ENCODE data around the gene RBMS3.
"Not testable (repeated sequence)": the region's sequence is repeated elsewhere in the genome, so short reads cannot be mapped to it uniquely, and the experiment has no call there.

RBMS3 gene

DNA sequence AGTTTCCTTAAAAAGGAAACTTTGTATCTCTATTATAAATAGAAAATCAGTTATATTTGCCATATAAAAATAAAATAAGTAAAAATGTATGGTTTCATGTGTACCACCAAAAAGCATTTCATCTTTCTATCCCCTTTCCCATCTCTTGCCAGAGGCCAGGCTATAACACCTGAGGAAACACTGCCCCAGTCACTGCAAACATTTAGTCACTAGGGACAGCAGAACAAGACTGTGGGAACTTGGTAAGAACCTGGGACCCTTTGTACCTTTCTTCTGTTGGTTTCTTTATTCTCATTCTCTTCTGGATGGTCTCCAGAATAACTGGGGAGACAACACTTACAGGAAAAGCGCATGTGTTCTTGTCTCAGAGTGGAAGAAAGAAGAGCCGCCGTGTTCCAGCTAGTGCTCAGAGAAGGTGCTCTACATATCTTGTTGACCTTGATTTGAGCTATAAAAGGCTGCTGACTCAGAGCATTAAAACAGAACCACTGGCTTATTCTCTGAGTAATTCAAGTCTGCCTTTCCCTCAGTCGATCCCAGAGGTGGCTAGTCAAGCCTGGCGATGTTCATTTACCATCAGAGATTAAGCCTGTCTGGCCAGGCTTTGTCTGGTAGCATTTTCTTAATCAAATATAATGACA, 361.6 kb downstream of the RBMS3 start:
- no peak for DNase-seq

DNA sequence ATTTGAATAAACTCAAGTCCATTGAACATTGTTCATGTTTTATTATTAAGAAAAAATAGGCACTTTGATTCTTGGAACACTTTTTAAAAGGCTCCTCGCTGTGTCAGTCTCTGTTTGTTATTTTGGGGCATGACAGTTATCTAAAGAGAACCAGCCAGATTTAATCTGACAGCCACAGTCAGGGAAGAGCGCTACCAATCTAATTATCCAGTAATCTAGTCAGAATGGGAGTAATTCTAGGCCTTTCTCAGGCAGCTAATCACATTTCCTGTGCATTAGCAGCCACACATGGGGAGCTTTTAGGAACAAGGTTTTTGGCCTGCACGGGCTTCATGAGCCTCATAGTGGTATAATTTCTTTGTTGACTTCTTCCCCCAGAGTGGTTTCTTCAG, 362.2 kb downstream of the RBMS3 start:
- no peak for DNase-seq

DNA sequence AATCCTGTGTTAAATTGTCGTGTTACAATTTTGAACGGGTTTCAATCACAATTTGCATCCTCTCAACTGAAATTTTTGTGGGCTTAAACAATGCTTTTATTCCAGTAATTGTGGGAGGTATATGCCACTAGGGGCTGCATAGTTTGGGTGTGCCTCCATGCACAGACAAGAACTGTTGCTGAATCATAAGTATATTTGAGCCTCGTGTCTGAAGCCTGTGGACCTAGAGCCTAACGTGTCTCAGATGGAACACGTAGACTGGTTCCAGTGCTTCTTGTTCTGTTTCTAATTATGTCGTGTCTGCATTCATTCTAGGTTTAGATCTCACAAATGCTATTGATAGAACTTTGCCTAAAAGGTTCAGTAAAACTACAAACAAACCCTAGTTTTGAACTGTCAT, 363.4 kb downstream of the RBMS3 start:
- no peak for DNase-seq

DNA sequence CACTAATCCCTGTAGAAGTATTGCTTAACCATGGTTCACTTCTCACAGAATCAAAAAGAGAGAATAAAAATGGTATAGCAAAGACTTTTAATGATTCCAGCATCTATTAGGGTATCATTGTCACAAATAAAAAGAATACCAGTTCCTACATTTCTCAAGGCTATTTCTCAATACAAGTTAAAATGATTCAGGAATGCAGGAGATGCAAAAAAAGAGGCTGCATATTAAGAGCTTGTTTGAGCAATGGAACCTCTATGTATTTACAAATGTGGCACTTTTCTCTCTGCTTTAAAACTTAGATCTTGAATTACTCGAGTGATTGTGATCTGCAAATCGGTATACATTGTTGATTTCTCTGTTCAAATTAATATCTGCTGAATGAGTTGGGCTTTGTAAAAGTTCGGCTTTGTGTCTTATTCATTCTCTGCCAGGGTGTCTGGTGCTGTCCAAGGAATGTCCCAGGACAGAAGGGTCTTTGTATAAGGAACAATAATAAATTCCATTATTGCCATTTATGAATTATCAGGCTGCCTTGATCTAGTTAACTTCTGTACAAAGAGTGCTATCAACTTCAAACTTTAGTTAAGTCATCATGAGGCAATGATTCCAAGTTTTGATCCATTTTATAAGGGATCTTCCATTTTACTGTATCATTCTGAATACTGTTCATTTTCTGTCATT, 364.2 kb downstream of the RBMS3 start:
- no peak for DNase-seq

DNA sequence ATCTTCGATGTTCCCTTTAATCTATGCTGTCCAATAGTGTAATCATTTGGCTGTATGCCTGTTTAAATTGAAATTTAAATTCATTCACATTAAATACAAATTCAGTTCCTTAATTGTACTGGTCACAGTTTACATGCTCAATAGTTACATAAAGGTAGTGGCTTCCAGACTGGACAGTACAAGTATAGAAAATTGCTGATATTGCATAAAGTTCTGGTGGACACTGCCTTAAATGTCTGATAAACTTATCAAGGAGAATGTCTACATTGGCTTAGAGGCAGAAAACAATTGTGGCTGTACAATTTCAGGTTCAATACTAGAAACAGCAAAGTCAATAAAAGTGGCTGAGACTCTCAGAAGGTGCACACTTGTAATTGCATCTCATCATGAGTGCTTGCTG, 365.2 kb downstream of the RBMS3 start:
- DNase-seq = no peak

DNA sequence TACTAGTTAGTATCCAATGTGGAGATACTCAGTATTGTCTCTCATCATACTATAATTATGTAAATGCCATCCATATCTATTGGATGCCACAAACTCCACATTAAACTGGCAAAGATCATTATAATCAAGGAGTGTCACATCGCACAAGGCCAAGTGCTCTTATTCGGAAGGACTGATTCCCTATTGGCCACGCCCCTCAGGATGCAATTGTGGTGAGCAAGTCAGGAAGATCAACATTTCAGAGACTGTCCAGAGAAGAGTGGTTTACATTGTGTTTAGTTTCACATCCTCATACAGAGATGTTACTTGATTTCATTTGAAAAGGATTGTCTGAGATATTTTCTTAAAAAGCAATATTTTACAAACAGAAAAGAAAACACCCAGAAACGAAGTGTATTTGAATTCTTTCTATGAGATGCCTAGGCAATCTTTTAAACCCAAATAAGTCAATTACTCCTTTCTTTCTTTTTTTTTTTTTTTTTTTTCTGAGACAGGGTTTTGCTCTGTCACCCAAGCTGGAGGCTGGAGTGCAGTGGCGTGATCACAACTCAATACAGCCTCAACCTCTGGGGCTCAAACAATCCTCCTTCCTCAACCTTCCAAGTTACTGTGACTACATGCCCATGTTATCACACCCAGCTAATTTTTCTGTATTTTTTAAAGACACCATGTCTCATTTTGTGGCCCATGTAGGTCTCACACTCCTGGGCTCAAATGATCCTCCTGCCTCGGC, 369.1 kb downstream of the RBMS3 start:
- DNase-seq = no peak

DNA sequence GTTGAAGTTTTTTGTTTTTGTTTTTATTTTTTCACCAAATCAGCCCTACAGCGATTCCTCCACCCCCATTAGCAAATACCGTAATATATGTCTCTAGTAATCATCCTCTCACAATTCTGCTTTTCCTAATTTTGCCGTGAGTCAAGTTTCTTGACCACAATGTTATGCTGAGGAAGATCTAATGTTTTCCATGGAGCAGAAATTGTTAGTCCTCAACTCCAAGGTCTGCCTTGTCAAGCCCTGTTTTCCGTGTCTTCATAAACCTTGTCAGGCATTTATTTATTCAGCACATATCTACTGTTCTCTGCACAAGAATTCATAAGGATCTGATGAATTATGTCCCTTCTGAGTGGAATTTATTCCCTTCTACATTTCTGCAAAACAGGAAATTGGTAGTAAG, 372.8 kb downstream of the RBMS3 start:
- no peak for DNase-seq

DNA sequence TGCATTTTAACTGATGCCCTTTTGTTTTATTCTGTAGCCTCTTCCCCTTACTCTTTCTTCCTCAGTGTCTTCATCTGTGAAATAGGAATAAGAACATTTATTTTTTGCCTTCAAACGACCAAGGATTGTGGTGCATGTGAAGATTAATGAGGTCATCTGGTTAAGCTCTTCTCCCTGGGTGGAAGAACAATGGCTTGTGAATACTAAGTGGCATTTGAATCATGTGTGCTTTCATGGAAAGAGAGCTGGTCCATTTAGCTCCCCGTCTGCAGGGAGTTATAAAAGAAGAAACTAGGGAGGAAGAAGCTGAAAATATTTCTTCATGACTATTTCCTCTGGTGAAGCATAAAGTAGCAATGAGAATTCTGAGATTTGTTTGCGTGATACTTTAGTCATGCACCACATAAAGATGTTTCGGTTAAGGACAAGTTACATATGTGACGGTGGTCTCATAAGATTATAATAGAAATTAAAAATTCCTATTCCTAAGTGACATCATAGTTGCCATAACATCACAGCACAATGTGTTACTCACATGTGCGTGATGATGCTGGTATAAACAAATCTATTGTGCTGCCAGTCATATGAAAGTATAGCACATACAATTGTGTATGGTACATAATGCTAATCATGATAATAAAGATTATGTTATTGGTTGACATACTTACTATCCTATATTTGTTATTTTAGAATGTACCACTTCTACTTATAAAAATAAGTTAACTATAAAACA, 374.3 kb downstream of the RBMS3 start:
- DNase-seq = no peak

DNA sequence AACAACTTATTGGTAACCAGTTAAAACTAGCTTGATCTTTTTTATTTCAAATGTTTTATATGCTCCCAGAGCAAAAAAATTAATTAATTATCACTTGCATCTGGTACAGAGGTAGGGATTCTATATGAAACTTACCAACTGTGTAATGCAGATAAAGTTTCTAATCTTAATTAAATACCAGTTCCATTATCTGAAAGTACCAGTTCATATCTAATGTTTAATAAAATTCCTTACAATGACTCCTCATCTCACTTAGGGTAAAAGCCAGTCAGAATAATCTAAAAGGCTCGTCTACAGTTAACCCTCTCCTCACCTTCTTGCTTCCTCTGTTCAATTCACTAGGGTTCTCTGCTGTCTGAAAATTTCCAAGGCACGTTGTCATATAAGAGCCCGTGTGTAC, 384.8 kb downstream of the RBMS3 start:
- DNase-seq = no peak

DNA sequence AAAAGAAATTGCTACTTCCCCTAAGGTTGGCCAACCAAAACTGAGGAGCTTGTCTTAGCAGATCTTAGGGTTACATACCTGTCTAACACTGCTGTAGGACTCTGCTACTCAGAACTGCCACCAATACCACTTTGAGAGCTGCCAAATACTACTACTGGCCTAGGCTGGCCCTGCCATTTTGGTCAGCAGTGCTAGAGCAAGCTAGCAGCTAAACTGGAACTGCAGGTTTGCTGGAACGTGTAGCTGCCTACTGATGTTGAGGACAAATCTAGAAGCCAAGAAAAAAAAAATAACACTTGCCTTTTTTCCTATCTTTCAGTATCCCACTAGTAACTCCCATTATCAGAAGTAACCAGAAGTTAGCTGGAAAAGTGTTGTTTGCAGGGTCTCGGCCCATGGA, 387.4 kb downstream of the RBMS3 start:
- DNase-seq = no peak

DNA sequence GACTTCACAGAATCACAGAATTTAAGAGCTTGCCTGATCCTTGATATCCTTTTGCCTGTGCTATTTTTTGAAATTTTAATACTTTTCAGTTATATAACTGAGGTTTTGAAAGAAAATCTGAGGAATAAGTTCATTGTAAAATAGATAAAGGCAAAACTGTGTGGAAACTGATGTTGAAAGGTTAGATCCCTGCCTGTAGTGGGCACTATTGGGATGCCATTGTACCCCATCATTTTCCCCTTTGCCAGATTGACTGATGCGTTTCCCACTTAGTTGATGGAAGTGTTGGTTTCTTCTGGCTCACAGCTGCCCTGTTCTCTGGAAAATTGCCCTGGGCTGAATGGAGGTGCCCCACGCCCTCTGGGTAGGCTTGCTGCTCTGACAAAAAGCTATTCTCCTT, 387.9 kb downstream of the RBMS3 start:
- no peak for DNase-seq

DNA sequence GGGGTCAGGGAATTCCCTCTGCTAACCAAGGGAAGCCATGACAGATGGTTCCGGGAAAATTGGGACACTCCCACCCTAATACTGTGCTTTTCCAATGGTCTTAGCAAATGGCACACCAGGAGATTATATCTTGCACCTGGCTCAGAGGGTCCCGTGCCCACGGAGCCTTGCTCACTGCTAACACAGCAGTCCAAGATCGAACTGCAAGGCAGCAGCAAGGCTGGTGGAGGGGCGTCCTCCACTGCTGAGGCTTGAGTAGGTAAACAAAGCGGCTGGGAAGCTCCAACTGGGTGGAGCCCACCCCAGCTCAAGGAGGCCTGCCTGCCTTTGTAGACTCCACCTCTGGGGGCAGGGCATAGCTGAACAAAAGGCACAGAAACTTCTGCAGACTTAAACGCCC, 389.6 kb downstream of the RBMS3 start:
- DNase-seq = not testable (repeated sequence)

DNA sequence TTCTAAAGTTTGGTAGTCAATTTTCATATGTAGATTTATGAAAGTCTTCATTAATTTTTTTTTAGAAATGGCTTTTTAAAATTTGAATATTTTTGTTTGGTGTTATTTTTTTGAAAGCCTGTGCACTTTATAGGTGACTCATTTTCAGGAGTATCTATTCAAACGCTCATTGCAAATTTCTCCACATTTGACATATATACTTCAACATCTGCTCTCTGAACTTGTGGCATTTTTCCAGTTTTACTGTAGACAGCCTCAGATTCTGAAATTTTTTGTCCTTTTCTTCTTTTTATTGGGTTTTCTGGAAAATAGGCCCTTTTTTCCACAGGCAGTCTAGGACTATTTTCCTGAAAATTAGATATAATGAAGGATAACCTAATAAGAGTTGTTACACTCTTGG, 396.6 kb downstream of the RBMS3 start:
- DNase-seq = no peak

DNA sequence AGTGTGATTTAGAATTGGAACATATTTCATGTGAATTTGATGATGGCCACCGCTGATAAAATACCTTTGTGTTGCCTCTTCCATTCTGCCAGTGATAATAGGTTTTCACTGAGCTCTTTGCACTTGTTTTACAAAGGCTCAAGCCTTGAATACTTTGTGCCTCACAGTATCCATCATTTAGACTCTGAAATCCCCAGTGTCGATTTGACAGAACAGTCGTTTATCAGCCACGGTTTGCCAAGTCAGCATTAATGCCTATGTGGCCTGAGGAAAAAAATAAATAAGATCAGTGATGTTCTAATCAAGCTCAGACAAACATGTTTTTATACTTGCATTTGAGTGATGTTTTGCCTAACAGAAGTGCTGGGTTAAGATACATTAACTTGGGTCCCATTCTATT, 399.1 kb downstream of the RBMS3 start:
- no peak for DNase-seq

DNA sequence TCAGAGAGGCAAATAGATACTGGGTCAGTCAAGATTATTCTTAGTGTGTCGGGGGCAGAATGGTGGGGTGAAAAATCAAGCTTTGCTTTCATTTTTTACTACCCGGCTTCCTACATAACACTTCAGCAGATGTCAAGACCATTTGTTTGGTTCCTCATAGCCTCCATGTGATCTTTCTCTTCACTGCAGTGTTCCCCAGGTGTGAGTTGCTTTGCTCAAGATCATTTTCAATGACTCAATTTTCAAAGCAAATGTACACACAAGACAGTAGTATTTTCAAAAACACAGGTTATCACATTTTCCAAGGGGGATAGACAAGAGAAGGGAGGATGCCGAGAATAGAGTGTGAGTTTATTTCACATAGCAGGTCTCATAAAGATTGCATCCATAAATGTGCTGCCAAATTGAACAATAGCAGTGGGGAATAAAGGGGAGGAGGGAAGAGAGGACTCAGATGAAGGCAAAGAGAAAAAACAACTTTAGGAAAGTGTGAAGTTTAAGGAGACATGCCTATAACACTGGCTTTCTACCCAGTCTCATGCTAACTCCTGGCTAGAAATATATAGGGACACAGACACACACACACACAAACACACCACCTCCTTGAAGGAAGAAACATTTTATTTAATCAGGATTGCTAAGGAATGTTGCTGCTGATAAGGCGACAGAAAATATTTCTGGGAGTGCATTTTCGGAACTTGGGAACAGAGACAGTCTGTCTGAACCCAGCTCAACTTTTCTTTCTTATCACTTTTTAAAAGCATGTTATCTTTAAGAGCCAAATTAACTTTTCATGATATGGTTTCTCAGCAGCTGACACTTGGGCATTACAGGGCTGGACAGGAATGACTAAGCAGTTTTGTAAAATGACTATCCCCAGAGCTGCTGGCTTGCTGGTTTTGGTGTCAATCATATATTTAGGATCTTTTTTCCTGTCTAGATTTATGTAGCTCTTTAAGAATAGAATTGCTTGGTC, 402.4 kb downstream of the RBMS3 start:
- DNase-seq = no peak

DNA sequence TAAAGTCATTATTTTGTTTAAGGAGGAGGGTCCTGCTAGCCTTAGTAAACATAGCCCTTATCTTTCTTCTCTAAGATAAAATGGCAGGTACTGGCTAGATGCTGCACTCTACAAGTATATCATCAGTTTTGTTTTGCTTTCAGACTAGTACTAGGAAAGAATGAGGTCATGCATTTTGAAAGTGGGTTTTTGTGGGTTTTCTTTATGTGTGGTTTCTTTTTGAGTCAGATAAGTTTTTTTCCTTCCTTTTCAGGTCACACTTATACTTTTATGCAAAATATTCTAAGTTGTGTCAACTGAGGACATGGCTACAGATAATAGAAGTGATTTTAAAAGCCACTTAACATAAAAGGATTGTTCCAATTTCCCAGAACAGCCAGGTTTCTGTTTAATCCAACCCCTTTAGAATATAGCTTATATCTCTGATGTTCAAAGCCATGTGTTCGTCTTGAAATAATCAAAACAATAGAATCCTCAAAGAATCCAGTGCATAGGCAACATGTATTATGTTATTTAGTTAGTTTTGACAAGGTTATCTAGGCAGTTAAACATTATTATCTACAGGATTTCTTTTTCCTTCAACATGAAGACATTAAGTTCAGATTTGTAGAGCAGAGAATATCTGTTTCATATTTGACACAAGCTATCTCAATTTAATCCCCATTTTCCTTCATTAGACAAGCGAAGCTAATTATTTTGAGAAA, 406.2 kb downstream of the RBMS3 start:
- no peak for DNase-seq

DNA sequence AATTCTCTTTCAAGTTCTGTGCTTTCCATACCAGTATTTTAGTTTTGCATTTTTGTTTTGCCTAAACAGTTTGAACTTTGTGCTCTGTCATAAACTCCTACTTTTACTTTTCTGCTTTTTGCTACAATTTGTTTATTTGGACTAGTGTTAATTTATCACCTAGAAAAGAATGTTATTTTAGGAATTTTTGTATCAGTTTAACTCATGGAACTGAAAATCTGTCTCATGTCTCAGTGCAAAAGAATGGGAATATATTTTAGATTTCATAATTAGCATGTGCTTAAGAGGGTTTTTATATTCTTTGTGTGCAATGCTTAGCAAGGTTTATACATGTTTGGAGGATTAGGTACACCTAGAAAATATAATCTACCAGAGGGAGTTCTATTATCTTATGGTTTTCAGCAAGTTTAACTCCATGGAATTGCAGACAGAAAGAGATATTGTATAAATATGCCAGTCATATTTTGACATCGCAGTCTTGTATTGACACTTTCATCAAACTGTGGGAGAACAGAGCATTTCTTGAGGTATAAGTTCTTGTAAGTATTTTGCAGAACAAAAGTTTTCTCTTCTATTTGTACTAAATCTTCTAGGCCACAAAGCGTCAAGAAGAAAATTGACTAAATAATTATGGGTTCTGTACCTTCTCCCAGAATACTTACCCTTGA, 409.9 kb downstream of the RBMS3 start:
- DNase-seq = no peak

DNA sequence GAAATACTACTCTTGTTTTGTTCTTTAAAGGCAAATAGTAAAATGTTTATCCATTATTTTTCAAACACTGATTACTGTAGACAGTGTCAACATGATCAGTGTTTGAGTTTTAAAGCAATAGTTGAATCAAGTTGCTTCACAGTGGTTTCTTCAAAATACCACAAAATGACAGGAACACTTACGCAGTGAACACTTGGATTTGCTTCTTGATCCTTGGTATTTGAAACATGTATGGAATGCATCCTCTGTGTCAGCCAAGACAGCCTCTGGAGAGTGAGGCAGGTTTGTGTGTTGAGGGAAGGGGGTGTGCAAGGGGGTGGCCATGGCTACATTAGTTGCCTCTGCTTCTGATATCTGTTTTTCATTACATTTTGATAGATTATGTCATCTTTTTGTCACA, 413.0 kb downstream of the RBMS3 start:
- no peak for DNase-seq

DNA sequence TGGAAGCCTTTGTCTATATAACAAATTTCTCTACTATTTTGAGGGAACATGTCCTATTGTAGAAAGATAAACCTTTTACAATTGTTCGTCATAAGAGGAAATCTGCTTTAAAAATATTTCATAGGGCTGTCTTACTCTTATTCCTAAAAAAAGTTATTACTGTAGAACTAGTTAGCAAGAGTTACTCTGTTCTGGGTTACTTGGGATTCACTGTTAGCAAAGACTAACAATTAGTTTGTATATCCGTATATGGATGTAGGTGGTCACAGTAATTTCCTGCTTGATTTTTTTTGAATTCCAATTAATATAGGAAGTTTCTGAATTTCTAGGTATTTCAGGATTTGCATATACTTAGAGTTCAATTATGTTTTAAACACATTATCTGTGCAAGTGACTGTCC, 413.5 kb downstream of the RBMS3 start:
- no peak for DNase-seq

DNA sequence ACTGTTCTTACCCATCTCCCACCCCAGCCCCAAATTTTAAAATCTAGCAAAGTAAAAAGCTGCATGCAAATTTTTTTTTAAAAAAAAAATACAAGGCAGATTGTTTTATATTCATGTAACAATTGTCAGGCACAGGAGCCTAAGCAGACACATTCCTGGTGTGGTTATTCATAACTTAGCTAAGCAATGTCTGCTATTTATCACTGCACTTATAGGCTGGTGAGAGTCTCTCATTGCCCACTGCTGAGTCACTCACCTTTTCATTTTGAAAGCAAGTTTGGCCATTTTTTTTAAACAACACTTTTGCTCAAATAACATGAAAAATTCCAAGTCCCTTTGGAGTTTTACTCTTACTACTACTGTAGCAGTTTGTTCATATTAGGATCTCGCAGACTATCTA, 413.9 kb downstream of the RBMS3 start:
- no peak for DNase-seq

DNA sequence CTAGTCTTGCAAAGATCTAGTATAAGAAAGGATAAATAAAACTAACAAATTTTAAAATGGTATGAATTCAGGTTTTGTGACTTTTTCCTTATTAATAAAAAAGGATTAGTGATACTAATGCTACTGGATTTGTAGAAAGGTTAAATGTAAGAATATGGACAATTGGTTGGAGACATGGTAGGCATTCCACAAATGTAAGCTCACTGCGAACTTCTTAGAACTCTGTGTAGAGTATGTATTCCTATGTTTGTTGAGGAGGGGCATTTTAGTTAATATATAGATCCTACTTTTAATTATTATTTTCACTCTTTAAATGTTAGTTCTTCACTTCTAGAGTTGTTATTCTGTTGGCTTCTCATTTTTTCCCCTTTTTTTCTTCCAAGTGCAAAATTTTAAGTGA, 414.3 kb downstream of the RBMS3 start:
- no peak for DNase-seq

Data from NCI-H1694 treated with DMSO at 0.1 percent for 48 hours (cell line).